HG03469 (cell line): ENCODE data around the gene EIPR1.
A peak's percentile ranks its signal among the peaks of the same experiment; 100 is the strongest.

Source experiments
- ATAC-seq: cut with Tn5 transposase; IDR thresholded peaks from one replicate; pipeline ENCODE4 v1.9.1; 2021; ENCODE audit warnings: mild to moderate bottlenecking, moderate library complexity, moderate number of reproducible peaks; ENCODE audit not compliant: unreplicated experiment

Gene EIPR1

GRCh38 chr2:3142210-3142609 is 235.4 kb downstream of the EIPR1 start:
- peak; percentile 49 for ATAC-seq

- ATAC-seq: no peak
Observed at GRCh38 chr2:3141696-3142095, 235.9 kb downstream of the EIPR1 start.

GRCh38 chr2:3139906-3140305 is 237.7 kb downstream of the EIPR1 start:
- ATAC-seq: no peak
